Psoas muscle (tissue), 8 donors: ENCODE results near the gene CDH6. TPM values are rescaled to one million over a fixed set of nuclear protein-coding genes. Genes with fewer than 3 reads are reported as not detected.

Experiments
- ATAC-seq, 4 donors: fragments of 200-7000 bp; cut with Tn5 transposase; one replicate each; pipeline ENCODE4 v1.9.1; 2020; ENCODE audit warnings: moderate library complexity in 3 of 4, mild to moderate bottlenecking in 2 of 4
- DNase-seq, 2 donors: peaks; one replicate each; pipeline ENCODE4 v3.0.0-alpha.2; 2020
- H3K27ac ChIP-seq: fragments of 200-600 bp; one replicate; pipeline ENCODE4 v1.8.0; 2022
- H3K27me3 ChIP-seq, 3 donors: fragments of 200-600 bp in 1 of 3; one replicate each; pipeline versions ENCODE4 v1.6.1 to v1.8.0; 2013 to 2022; ENCODE audit warnings: low read length in 2 of 3, mild to moderate bottlenecking in 2 of 3, moderate library complexity in 1 of 3; ENCODE audit not compliant: insufficient read depth in 3 of 3
- H3K36me3 ChIP-seq, 2 donors: fragments of 200-600 bp in 1 of 2; one replicate each; pipeline versions ENCODE4 v1.6.1 to v1.8.0; 2013 to 2022; ENCODE audit warnings: low read depth in 1 of 2, mild to moderate bottlenecking in 1 of 2, moderate library complexity in 1 of 2; ENCODE audit not compliant: insufficient read depth in 1 of 2
- H3K4me1 ChIP-seq: fragments of 200-600 bp; one replicate; pipeline ENCODE4 v1.8.0; 2022
- H3K4me3 ChIP-seq: fragments of 200-600 bp; one replicate; pipeline ENCODE4 v1.8.0; 2022; ENCODE audit warnings: mild to moderate bottlenecking
- H3K9me3 ChIP-seq: fragments of 200-600 bp; one replicate; pipeline ENCODE4 v1.8.0; 2022
- WGBS, 3 donors: extraction: QIAGEN DNeasy Blood & Tissue Kit; methylation state at CpG; one replicate each; pipeline versions ENCODE4 v1.1.6 to v1.1.7; 2013; 5-methylcytosine and 5-hydroxymethylcytosine counted together
- intact Hi-C, 2 donors: fragments of 100-400 bp; cut with DNase I; formaldehyde crosslinking; loops; one replicate each; pipeline versions ENCODE4 v1.11.0 to v1.14.2; 2022
- polyA plus RNA-seq, 3 donors: library from polyadenylated mRNA; stranded (reverse); fragments of 200-250 nt; gene quantifications; one replicate each; pipeline ENCODE4 v1.2.3, GENCODE V29; 2013
- total RNA-seq, 4 donors: library from RNA; stranded (reverse); fragmentation: NEBNext Ultra II Directional in 2 of 4; extraction: Animal tissue kit (Norgen Biotek cat#: 25700) in 2 of 4; gene quantifications; one replicate each; pipeline versions ENCODE4 v1.2.1 to v1.2.4, GENCODE V29; 2021 to 2023
- TF ChIP-seq, protein P1 (sequence below): fragments of 200-600 bp; IDR thresholded peaks from one replicate; pipeline ENCODE4 v1.8.0; 2022; ENCODE audit warnings: antibody characterized with exemption
- donor health status: healthy with polysubstance abuse.
- donor health status: DM: no; HTN: no; CAD: no; lungs with moderate emphysema.
- donor health status: Bipolar disorder and iron deficiency.
- donor health status: healthy.
- donor health status: DM: yes; HTN: yes; CAD: no.
- donor health status: DM: no; HTN: no; CAD: no.
- donor health status: DM: no; HTN: no; CAD: no.
- donor health status: DM: yes; HTN: yes; CAD: no.

The CDH6 gene
- total and polyA plus RNA-seq, 7 donors, result 0.30 to 3.4 (median 0.77) TPM

- TF ChIP-seq, protein P1, sequence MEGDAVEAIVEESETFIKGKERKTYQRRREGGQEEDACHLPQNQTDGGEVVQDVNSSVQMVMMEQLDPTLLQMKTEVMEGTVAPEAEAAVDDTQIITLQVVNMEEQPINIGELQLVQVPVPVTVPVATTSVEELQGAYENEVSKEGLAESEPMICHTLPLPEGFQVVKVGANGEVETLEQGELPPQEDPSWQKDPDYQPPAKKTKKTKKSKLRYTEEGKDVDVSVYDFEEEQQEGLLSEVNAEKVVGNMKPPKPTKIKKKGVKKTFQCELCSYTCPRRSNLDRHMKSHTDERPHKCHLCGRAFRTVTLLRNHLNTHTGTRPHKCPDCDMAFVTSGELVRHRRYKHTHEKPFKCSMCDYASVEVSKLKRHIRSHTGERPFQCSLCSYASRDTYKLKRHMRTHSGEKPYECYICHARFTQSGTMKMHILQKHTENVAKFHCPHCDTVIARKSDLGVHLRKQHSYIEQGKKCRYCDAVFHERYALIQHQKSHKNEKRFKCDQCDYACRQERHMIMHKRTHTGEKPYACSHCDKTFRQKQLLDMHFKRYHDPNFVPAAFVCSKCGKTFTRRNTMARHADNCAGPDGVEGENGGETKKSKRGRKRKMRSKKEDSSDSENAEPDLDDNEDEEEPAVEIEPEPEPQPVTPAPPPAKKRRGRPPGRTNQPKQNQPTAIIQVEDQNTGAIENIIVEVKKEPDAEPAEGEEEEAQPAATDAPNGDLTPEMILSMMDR, result no peak
- Histone ChIP-seq H3K4me3 (no peak overlapping the region), H3K4me1 (no peaks in the 10 kb centered on the region), H3K27me3 (no peaks in the 10 kb centered on the region), H3K36me3 (no peaks in the 10 kb centered on the region), H3K9me3 (no peaks in the 10 kb centered on the region), H3K27ac (no peak overlapping the region)
- intact Hi-C loops, result no loop called here
- no peak for DNase-seq
- 82 to 100% (median 85%) methylated on average over 1 of the region's 1 CpG for WGBS, 3 donors
- no peak for ATAC-seq
These were observed 51.4 kb downstream of the CDH6 start for GRCh38 chr5:31244921-31245320.

- Histone ChIP-seq H3K4me3 (no peak overlapping the region), H3K4me1 (no peaks in the 10 kb centered on the region), H3K27ac (no peak overlapping the region), H3K36me3 (no peaks in the 10 kb centered on the region), H3K9me3 (no peaks in the 10 kb centered on the region), H3K27me3 (no peaks in the 10 kb centered on the region)
- DNase-seq (no peak), ATAC-seq (no peak)
- TF ChIP-seq, protein P1, result no peak
- intact Hi-C loops, result no loop called here
These were observed 53.9 kb downstream of the CDH6 start for GRCh38 chr5:31247381-31247780.

DNA sequence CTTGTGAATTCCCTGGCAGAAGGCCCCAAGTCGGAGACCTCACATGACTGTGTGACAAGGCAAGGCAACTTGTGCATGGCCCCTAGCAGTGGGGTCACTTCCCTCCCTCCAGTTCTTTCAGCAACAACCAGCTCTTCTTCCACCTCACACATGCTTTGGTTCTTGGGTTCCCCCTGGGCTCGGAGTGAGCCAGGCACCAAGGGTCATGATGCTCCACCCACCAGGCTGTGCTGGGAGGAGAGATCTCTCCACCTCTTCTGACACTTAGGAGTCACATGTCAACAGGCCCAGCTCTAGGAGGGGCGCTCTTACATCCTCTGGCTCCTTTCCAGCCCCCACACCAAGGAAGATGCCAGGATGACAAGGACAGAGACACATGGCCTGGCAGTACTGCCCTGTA, 56.7 kb downstream of the CDH6 start:
- Histone ChIP-seq H3K27me3 (no peaks in the 10 kb centered on the region), H3K36me3 (no peaks in the 10 kb centered on the region), H3K4me1 (no peaks in the 10 kb centered on the region), H3K27ac (no peak overlapping the region), H3K4me3 (no peak overlapping the region), H3K9me3 (no peaks in the 10 kb centered on the region)
- no peak for ATAC-seq
- DNase-seq, result no peak
- intact Hi-C loops, result no loop called here
- TF ChIP-seq, protein P1, result no peak
- 67 to 85% (median 72%) methylated on average over 3 of the region's 3 CpGs for WGBS, 3 donors

DNA sequence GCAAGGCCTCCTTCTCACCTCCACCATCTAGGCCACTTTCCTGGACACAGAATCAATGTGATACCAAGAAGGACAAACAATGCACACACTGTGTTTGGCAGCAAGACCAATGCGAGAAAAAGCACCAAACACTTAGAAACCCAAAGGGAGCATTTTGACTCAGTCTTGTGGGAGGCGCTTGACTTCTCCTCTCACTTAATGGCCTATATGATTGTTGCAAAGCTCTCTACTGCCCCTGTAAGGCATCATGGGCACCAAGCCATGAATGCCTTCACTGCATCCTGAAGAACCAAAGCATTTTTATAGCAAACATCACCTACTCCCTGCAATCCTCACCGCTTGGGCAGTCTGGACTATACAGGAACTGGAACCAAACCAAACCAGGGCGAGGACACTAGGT, 57.5 kb downstream of the CDH6 start:
- no peaks in the 10 kb centered on the region for H3K9me3 ChIP-seq
- DNase-seq (no peak), ATAC-seq (no peak)
- H3K4me3 ChIP-seq, result no peak overlapping the region
- TF ChIP-seq, protein P1, result no peak
- no peaks in the 10 kb centered on the region for H3K27me3 ChIP-seq
- intact Hi-C loops, result no loop called here
- H3K4me1 ChIP-seq, result no peaks in the 10 kb centered on the region
- no peaks in the 10 kb centered on the region for H3K36me3 ChIP-seq
- 87 to 91% (median 88%) methylated on average over 4 of the region's 4 CpGs for WGBS, 3 donors
- no peak overlapping the region for H3K27ac ChIP-seq

DNA sequence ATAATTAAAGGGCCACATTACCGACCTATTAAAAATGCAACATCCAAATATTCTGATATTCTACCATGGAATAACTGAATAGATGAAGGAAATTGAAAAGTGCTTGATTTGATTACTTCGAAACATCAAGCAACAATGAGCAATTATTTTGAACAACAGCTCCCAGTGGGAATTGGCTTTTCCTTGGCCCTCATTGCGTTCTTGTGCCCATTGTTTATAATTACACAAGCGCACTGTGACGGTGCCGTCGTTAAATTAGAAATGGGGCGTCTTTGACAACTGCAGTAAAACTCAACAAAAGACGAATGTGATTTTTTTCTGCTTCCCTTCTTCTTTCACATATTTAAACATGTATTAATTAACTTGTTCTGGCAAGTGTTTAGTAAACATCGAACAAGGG, 61.6 kb downstream of the CDH6 start:
- TF ChIP-seq, protein P1, result no peak
- DNase-seq, result no peak
- ATAC-seq, result no peak
- WGBS, 3 donors, result 77 to 83% (median 82%) methylated on average over 10 of the region's 10 CpGs
- intact Hi-C loops, result no loop called here
- H3K9me3 ChIP-seq, result no peaks in the 10 kb centered on the region
- H3K4me3 ChIP-seq, result no peak overlapping the region
- no peaks in the 10 kb centered on the region for H3K4me1 ChIP-seq
- no peaks in the 10 kb centered on the region for H3K36me3 ChIP-seq
- no peaks in the 10 kb centered on the region for H3K27me3 ChIP-seq
- no peak overlapping the region for H3K27ac ChIP-seq
